Fibroblast of skin of abdomen (primary cell): Measurements from ENCODE around the gene EIF2AK3. TPM values are rescaled to one million over a fixed set of nuclear protein-coding genes. Genes with fewer than 3 reads are reported as not detected.
"Not testable (repeated sequence)": the region's sequence is repeated elsewhere in the genome, so short reads cannot be mapped to it uniquely, and the experiment has no call there.

Source experiments
- DNase-seq: peaks from one replicate; pipeline ENCODE4 v3.0.0-alpha.2; 2013
- polyA plus RNA-seq, 2 experiments: library from polyadenylated mRNA; unstranded; fragments of 120-200 nt; gene quantifications; one replicate each; pipeline ENCODE4 v1.2.1, GENCODE V29; 2013; ENCODE audit not compliant: insufficient read length in 2 of 2

Gene EIF2AK3
- 8.5 TPM for polyA plus RNA-seq (2013, experiment 1 of 2; ENCODE audit: insufficient read length)
- 9.6 TPM for polyA plus RNA-seq (2013, experiment 2 of 2; ENCODE audit: insufficient read length)

- peak; percentile 100 for DNase-seq
Observed at GRCh38 chr2:88627055-88627855, at the start of gene EIF2AK3. EIF2AK3 (minus strand) TSS chr2:88627464; CDS start chr2:88627274, 190 bp downstream.

GRCh38 chr2:88673363-88673762 is 46.1 kb upstream of the EIF2AK3 start:
- no peak for DNase-seq

- peak; percentile 42 for DNase-seq
Observed at GRCh38 chr2:88671786-88672427, 44.6 kb upstream of the EIF2AK3 start.

GRCh38 chr2:88669482-88670214 is 42.4 kb upstream of the EIF2AK3 start:
- peak; percentile 18 for DNase-seq

- DNase-seq = no peak
Observed at GRCh38 chr2:88668862-88669261, 41.6 kb upstream of the EIF2AK3 start.

- no peak for DNase-seq
Observed at GRCh38 chr2:88667219-88667618, 40.0 kb upstream of the EIF2AK3 start.

- no peak for DNase-seq
Observed at GRCh38 chr2:88666576-88666975, 39.3 kb upstream of the EIF2AK3 start.

- DNase-seq = no peak
Observed at GRCh38 chr2:88660622-88661021, 33.4 kb upstream of the EIF2AK3 start.

- no peak for DNase-seq
Observed at GRCh38 chr2:88659538-88659915, 32.3 kb upstream of the EIF2AK3 start.

GRCh38 chr2:88658881-88659537 is 31.7 kb upstream of the EIF2AK3 start:
- peak; percentile 6 for DNase-seq

- DNase-seq = peak; percentile 48
Observed at GRCh38 chr2:88658326-88658725, 31.1 kb upstream of the EIF2AK3 start.

GRCh38 chr2:88657131-88657530 is 29.9 kb upstream of the EIF2AK3 start:
- no peak for DNase-seq

- DNase-seq = no peak
Observed at GRCh38 chr2:88656690-88657089, 29.4 kb upstream of the EIF2AK3 start.

GRCh38 chr2:88654714-88655113 is 27.4 kb upstream of the EIF2AK3 start:
- DNase-seq = peak; percentile 81

GRCh38 chr2:88651646-88652045 is 24.4 kb upstream of the EIF2AK3 start:
- no peak for DNase-seq

- DNase-seq = not testable (repeated sequence)
Observed at GRCh38 chr2:88645291-88645882, 18.1 kb upstream of the EIF2AK3 start.

- no peak for DNase-seq
Observed at GRCh38 chr2:88642278-88642677, 15.0 kb upstream of the EIF2AK3 start.

- no peak for DNase-seq
Observed at GRCh38 chr2:88641330-88641729, 14.1 kb upstream of the EIF2AK3 start.

GRCh38 chr2:88639865-88640264 is 12.6 kb upstream of the EIF2AK3 start:
- no peak for DNase-seq

GRCh38 chr2:88638743-88639142 is 11.5 kb upstream of the EIF2AK3 start:
- DNase-seq = peak; percentile 59

- DNase-seq = no peak
Observed at GRCh38 chr2:88638123-88638650, 10.9 kb upstream of the EIF2AK3 start.

- DNase-seq = no peak
Observed at GRCh38 chr2:88637464-88637863, 10.2 kb upstream of the EIF2AK3 start.
